ENCODE results near the gene CPVL.

CPVL gene

GRCh38 chr7:29086545-29086944 is 59.8 kb downstream of the CPVL start:
- DNase-seq: no peak

GRCh38 chr7:29084832-29085231 is 61.5 kb downstream of the CPVL start:
- no peak for DNase-seq

- DNase-seq: no peak
Observed at GRCh38 chr7:29080803-29081202, 65.5 kb downstream of the CPVL start.

- no peak for DNase-seq
Observed at GRCh38 chr7:29078311-29079260, 67.8 kb downstream of the CPVL start.

- no peak for DNase-seq
Observed at GRCh38 chr7:29077854-29078253, 68.5 kb downstream of the CPVL start.

GRCh38 chr7:29077176-29077575 is 69.2 kb downstream of the CPVL start:
- DNase-seq: no peak

- DNase-seq: no peak
Observed at GRCh38 chr7:29076631-29077030, 69.7 kb downstream of the CPVL start.

- no peak for DNase-seq
Observed at GRCh38 chr7:29075606-29076005, 70.7 kb downstream of the CPVL start.

GRCh38 chr7:29071203-29071874 is 75.0 kb downstream of the CPVL start:
- no peak for DNase-seq

GRCh38 chr7:29066641-29067040 is 79.7 kb downstream of the CPVL start:
- DNase-seq: no peak

- no peak for DNase-seq
Observed at GRCh38 chr7:29065181-29065857, 81.0 kb downstream of the CPVL start.

GRCh38 chr7:29063872-29064271 is 82.5 kb downstream of the CPVL start:
- DNase-seq: no peak

- DNase-seq: no peak
Observed at GRCh38 chr7:29063236-29063635, 83.1 kb downstream of the CPVL start.

- DNase-seq: no peak
Observed at GRCh38 chr7:29053105-29053872, 93.0 kb downstream of the CPVL start.

- no peak for DNase-seq
Observed at GRCh38 chr7:29046978-29047377, 99.4 kb downstream of the CPVL start.

- DNase-seq: no peak
Observed at GRCh38 chr7:29045258-29046086, 100.9 kb downstream of the CPVL start.

- DNase-seq: no peak
Observed at GRCh38 chr7:29044554-29044953, 101.8 kb downstream of the CPVL start.

GRCh38 chr7:29043576-29043975 is 102.8 kb downstream of the CPVL start:
- no peak for DNase-seq

GRCh38 chr7:29042824-29043231 is 103.5 kb downstream of the CPVL start:
- no peak for DNase-seq

- DNase-seq: no peak
Observed at GRCh38 chr7:29041991-29042390, 104.3 kb downstream of the CPVL start.

GRCh38 chr7:29040579-29040925 is 105.8 kb downstream of the CPVL start:
- no peak for DNase-seq

Measured in activated effector memory CD4-positive, alpha-beta T cell treated with anti-CD3 and anti-CD28 coated beads, Interleukin-2, amount 50 U/mL, for 16 hours (primary cell).